ENCODE results near the gene RNU5D-1. TPM values are rescaled to one million over a fixed set of nuclear protein-coding genes. Genes with fewer than 3 reads are reported as not detected.

Gene RNU5D-1
- total and polyA plus RNA-seq, 5 donors: not detected

- no peak overlapping the region for H3K4me3 ChIP-seq (ENCODE audit: low read length)
- ATAC-seq (peak in 1 of 2 donors; percentile 26), DNase-seq (no peak)
- WGBS: 72% methylated on average over 7 of the region's 7 CpGs
- no peaks in the 10 kb centered on the region for H3K4me1 ChIP-seq (ENCODE audit: control insufficient read depth, insufficient read depth, low read length)
- intact Hi-C loops (cut with DNase I): no loop called here
- H3K27ac ChIP-seq (ENCODE audit: low read length): no peak overlapping the region
- H3K9me3 ChIP-seq (ENCODE audit: control insufficient read depth, low read length): no peaks in the 10 kb centered on the region
- H3K27me3 ChIP-seq (ENCODE audit: control insufficient read depth, insufficient read depth): no peaks in the 10 kb centered on the region
Observed at GRCh38 chr1:44696789-44697345, 34.1 kb downstream of the RNU5D-1 start.

GRCh38 chr1:44696101-44696500 is 34.9 kb downstream of the RNU5D-1 start:
- Histone ChIP-seq H3K27ac (ENCODE audit: low read length) (no peak overlapping the region), H3K4me1 (ENCODE audit: control insufficient read depth, insufficient read depth, low read length) (no peaks in the 10 kb centered on the region), H3K9me3 (ENCODE audit: control insufficient read depth, low read length) (no peaks in the 10 kb centered on the region), H3K27me3 (ENCODE audit: control insufficient read depth, insufficient read depth) (no peaks in the 10 kb centered on the region), H3K4me3 (ENCODE audit: low read length) (no peak overlapping the region)
- no peak for DNase-seq
- intact Hi-C loops (cut with DNase I): no loop called here
- WGBS: 83% methylated on average over 3 of the region's 3 CpGs
- ATAC-seq: no peak

GRCh38 chr1:44695671-44696070 is 35.3 kb downstream of the RNU5D-1 start:
- no peaks in the 10 kb centered on the region for H3K4me1 ChIP-seq (ENCODE audit: control insufficient read depth, insufficient read depth, low read length)
- H3K9me3 ChIP-seq (ENCODE audit: control insufficient read depth, low read length): no peaks in the 10 kb centered on the region
- 90% methylated on average over 4 of the region's 4 CpGs for WGBS
- DNase-seq (no peak), ATAC-seq (no peak)
- H3K4me3 ChIP-seq (ENCODE audit: low read length): no peak overlapping the region
- intact Hi-C loops (cut with DNase I): no loop called here
- H3K27me3 ChIP-seq (ENCODE audit: control insufficient read depth, insufficient read depth): no peaks in the 10 kb centered on the region
- H3K27ac ChIP-seq (ENCODE audit: low read length): no peak overlapping the region

GRCh38 chr1:44694863-44695478 is 36.0 kb downstream of the RNU5D-1 start:
- no peaks in the 10 kb centered on the region for H3K27me3 ChIP-seq (ENCODE audit: control insufficient read depth, insufficient read depth)
- H3K9me3 ChIP-seq (ENCODE audit: control insufficient read depth, low read length): no peaks in the 10 kb centered on the region
- H3K4me1 ChIP-seq (ENCODE audit: control insufficient read depth, insufficient read depth, low read length): no peaks in the 10 kb centered on the region
- no peak for DNase-seq
- intact Hi-C loops (cut with DNase I): no loop called here
- H3K27ac ChIP-seq (ENCODE audit: low read length): no peak overlapping the region
- no peak for ATAC-seq
- H3K4me3 ChIP-seq (ENCODE audit: low read length): no peak overlapping the region
- 93% methylated on average over 7 of the region's 7 CpGs for WGBS

- Histone ChIP-seq H3K4me3 (ENCODE audit: low read length) (no peak overlapping the region), H3K27ac (ENCODE audit: low read length) (no peak overlapping the region), H3K4me1 (ENCODE audit: control insufficient read depth, insufficient read depth, low read length) (no peaks in the 10 kb centered on the region), H3K9me3 (ENCODE audit: control insufficient read depth, low read length) (no peaks in the 10 kb centered on the region), H3K27me3 (ENCODE audit: control insufficient read depth, insufficient read depth) (no peaks in the 10 kb centered on the region)
- WGBS: 91% methylated on average over 3 of the region's 3 CpGs
- no peak for ATAC-seq
- no peak for DNase-seq
- intact Hi-C loops (cut with DNase I): no loop called here
Observed at GRCh38 chr1:44693900-44694299, 37.1 kb downstream of the RNU5D-1 start.

GRCh38 chr1:44693159-44693558 is 37.8 kb downstream of the RNU5D-1 start:
- intact Hi-C loops (cut with DNase I): no loop called here
- DNase-seq (no peak), ATAC-seq (no peak)
- 80% methylated on average over 2 of the region's 2 CpGs for WGBS
- H3K4me3 ChIP-seq (ENCODE audit: low read length): no peak overlapping the region
- H3K9me3 ChIP-seq (ENCODE audit: control insufficient read depth, low read length): no peaks in the 10 kb centered on the region
- H3K4me1 ChIP-seq (ENCODE audit: control insufficient read depth, insufficient read depth, low read length): no peaks in the 10 kb centered on the region
- no peak overlapping the region for H3K27ac ChIP-seq (ENCODE audit: low read length)
- H3K27me3 ChIP-seq (ENCODE audit: control insufficient read depth, insufficient read depth): no peaks in the 10 kb centered on the region

- DNase-seq (no peak), ATAC-seq (no peak)
- H3K9me3 ChIP-seq (ENCODE audit: control insufficient read depth, low read length): no peaks in the 10 kb centered on the region
- WGBS: 83% methylated on average over 3 of the region's 3 CpGs
- no peak overlapping the region for H3K4me3 ChIP-seq (ENCODE audit: low read length)
- H3K4me1 ChIP-seq (ENCODE audit: control insufficient read depth, insufficient read depth, low read length): no peaks in the 10 kb centered on the region
- H3K27ac ChIP-seq (ENCODE audit: low read length): no peak overlapping the region
- H3K27me3 ChIP-seq (ENCODE audit: control insufficient read depth, insufficient read depth): no peaks in the 10 kb centered on the region
- intact Hi-C loops (cut with DNase I): no loop called here
Observed at GRCh38 chr1:44689447-44689765, 41.6 kb downstream of the RNU5D-1 start.

- intact Hi-C loops (cut with DNase I): no loop called here
- Histone ChIP-seq H3K27me3 (ENCODE audit: control insufficient read depth, insufficient read depth) (no peaks in the 10 kb centered on the region), H3K4me1 (ENCODE audit: control insufficient read depth, insufficient read depth, low read length) (no peaks in the 10 kb centered on the region), H3K27ac (ENCODE audit: low read length) (no peak overlapping the region), H3K4me3 (ENCODE audit: low read length) (no peak overlapping the region), H3K9me3 (ENCODE audit: control insufficient read depth, low read length) (no peaks in the 10 kb centered on the region)
- ATAC-seq (no peak), DNase-seq (no peak)
- 85% methylated on average over 12 of the region's 12 CpGs for WGBS
Observed at GRCh38 chr1:44688760-44689446, 42.1 kb downstream of the RNU5D-1 start.

- no peaks in the 10 kb centered on the region for H3K27me3 ChIP-seq (ENCODE audit: control insufficient read depth, insufficient read depth)
- no peaks in the 10 kb centered on the region for H3K4me1 ChIP-seq (ENCODE audit: control insufficient read depth, insufficient read depth, low read length)
- H3K4me3 ChIP-seq (ENCODE audit: low read length): no peak overlapping the region
- no peaks in the 10 kb centered on the region for H3K9me3 ChIP-seq (ENCODE audit: control insufficient read depth, low read length)
- no peak overlapping the region for H3K27ac ChIP-seq (ENCODE audit: low read length)
- intact Hi-C loops (cut with DNase I): no loop called here
- WGBS: 77% methylated on average over 8 of the region's 8 CpGs
- DNase-seq: no peak
- ATAC-seq: no peak
Observed at GRCh38 chr1:44685881-44686280, 45.1 kb downstream of the RNU5D-1 start.

GRCh38 chr1:44685218-44685617 is 45.8 kb downstream of the RNU5D-1 start:
- 94% methylated on average over 4 of the region's 4 CpGs for WGBS
- no peak for ATAC-seq
- H3K27me3 ChIP-seq (ENCODE audit: control insufficient read depth, insufficient read depth): no peaks in the 10 kb centered on the region
- H3K4me1 ChIP-seq (ENCODE audit: control insufficient read depth, insufficient read depth, low read length): no peaks in the 10 kb centered on the region
- H3K27ac ChIP-seq (ENCODE audit: low read length): no peak overlapping the region
- intact Hi-C loops (cut with DNase I): no loop called here
- no peaks in the 10 kb centered on the region for H3K9me3 ChIP-seq (ENCODE audit: control insufficient read depth, low read length)
- no peak for DNase-seq
- no peak overlapping the region for H3K4me3 ChIP-seq (ENCODE audit: low read length)

GRCh38 chr1:44684525-44684924 is 46.4 kb downstream of the RNU5D-1 start:
- intact Hi-C loops (cut with DNase I): no loop called here
- no peak overlapping the region for H3K27ac ChIP-seq (ENCODE audit: low read length)
- H3K9me3 ChIP-seq (ENCODE audit: control insufficient read depth, low read length): no peaks in the 10 kb centered on the region
- no peak overlapping the region for H3K4me3 ChIP-seq (ENCODE audit: low read length)
- peak in 1 of 2 donors; percentile 20 for ATAC-seq
- H3K27me3 ChIP-seq (ENCODE audit: control insufficient read depth, insufficient read depth): no peaks in the 10 kb centered on the region
- DNase-seq: no peak
- 73% methylated on average over 1 of the region's 1 CpG for whole genome bisulfite sequencing
- H3K4me1 ChIP-seq (ENCODE audit: control insufficient read depth, insufficient read depth, low read length): no peaks in the 10 kb centered on the region
